ENCODE measurements around the gene NFASC. TPM values are rescaled to one million over a fixed set of nuclear protein-coding genes. Genes with fewer than 3 reads are reported as not detected.

NFASC gene
- total RNA-seq, 2 experiments from 2014 or later: 0.32 TPM; not detected in 1

DNA sequence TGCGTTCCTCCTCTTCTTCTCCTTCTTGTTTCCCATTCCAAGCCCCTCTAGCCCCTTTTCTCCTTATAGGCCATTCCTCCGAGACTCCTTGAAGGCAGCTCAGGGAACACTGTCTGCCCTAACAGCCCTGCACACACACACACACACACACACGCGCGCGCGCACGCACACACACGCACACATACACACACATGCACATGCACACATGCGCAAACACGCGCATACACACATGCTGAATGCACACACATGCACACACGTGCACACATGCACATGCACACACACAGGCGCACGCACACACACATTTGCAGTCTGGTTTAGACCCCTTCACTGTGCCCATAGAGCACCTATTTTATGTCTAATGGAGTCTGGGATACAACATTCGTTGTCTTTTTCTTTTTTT, 154.6 kb downstream of the NFASC start:
- ChIA-PET CTCF (interaction anchor here (1.9 kb wide), 1 partner anchor 37 kb away, joined by 8 read pairs; no protein-coding TSS in a partner anchor), POLR2A (no interaction called here)
- no peak for DNase-seq
- H3K4me1 Mint-ChIP-seq (ENCODE audit: low read depth): no peaks in the 10 kb centered on the region
- H3K27me3 Mint-ChIP-seq (ENCODE audit: low read depth): peaks cover 8% of the 10 kb centered on the region
- ATAC-seq: no peak
- no peak overlapping the region for H3K27ac Mint-ChIP-seq
- H3K4me3 Mint-ChIP-seq: no peak overlapping the region
- H3K9me3 Mint-ChIP-seq (ENCODE audit: insufficient read depth): no peaks in the 10 kb centered on the region
- no peaks in the 10 kb centered on the region for H3K36me3 Mint-ChIP-seq (ENCODE audit: low read depth)

DNA sequence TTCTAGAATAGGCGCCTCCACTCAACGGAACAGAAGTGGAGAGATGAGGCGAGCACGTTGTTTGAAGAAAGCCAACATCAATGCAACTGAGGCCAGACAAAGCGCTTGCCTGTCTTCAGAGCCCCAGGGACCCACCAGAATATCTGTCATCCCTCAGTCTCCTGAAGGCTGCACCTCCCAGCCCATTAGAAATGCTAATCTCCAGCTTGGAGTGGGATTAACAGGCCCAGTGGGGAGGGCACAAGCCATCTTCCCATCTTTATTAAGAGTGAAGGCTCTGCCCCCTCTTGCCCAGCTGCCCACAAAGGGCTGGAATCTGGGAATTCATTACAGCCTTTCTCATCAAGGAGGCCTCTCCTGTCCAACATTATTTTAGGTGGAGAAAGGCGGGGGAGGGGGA, 155.5 kb downstream of the NFASC start:
- no peaks in the 10 kb centered on the region for H3K36me3 Mint-ChIP-seq (ENCODE audit: low read depth)
- H3K4me1 Mint-ChIP-seq (ENCODE audit: low read depth): no peaks in the 10 kb centered on the region
- H3K27me3 Mint-ChIP-seq (ENCODE audit: low read depth): peaks cover 7% of the 10 kb centered on the region
- ChIA-PET CTCF (no interaction called here), POLR2A (no interaction called here)
- H3K27ac Mint-ChIP-seq: no peak overlapping the region
- H3K4me3 Mint-ChIP-seq: no peak overlapping the region
- H3K9me3 Mint-ChIP-seq (ENCODE audit: insufficient read depth): no peaks in the 10 kb centered on the region
- DNase-seq: no peak
- ATAC-seq: no peak

DNA sequence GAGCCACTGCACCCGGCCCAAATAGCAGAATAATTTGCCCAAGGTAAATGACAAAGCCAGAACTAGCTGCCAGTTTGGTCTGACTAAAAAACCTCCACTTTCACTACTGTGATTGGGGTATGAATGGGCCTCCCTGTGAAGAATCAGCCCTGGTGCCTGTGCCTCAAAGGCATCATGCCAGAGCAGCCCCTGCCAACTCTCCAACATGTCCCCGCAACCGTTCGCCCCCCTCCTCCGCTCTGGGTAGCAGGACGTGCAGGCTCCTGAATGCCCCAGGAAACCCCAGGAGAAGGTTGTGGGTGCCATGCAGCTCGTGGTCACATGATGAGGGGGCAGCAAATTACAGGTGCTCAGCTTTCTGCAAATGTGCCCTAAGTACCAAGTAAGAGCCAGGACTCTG, 157.7 kb downstream of the NFASC start:
- Mint-ChIP-seq H3K4me3 (no peak overlapping the region), H3K4me1 (ENCODE audit: low read depth) (no peaks in the 10 kb centered on the region), H3K36me3 (ENCODE audit: low read depth) (no peaks in the 10 kb centered on the region), H3K27me3 (ENCODE audit: low read depth) (peaks cover 4% of the 10 kb centered on the region), H3K9me3 (ENCODE audit: insufficient read depth) (no peaks in the 10 kb centered on the region), H3K27ac (no peak overlapping the region)
- ChIA-PET CTCF (interaction anchor here (1.3 to 3.3 kb wide), 2 partner anchors 33 to 39 kb away, joined by 4 to 13 read pairs; no protein-coding TSS in a partner anchor), POLR2A (no interaction called here)
- DNase-seq (no peak), ATAC-seq (no peak)

DNA sequence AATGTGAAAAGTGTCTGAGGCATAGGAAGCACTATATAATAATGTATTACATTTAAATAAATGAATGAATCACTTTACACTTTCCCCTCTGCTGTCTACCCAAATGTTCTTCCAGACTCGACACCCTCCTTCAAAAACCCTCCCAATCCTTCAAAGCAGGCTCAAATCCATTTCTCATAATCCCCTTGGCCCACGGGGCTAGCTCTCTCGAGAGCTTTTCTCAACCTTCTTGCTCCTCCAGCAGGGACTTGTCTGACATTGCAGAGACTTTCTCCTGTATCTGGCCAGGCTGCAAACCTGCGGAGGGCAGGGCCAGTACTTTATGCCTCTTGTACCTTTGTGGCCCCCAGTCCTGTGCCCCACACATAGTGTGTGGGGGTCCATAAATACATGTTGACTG, 158.3 kb downstream of the NFASC start:
- Mint-ChIP-seq H3K27me3 (ENCODE audit: low read depth) (peaks cover 4% of the 10 kb centered on the region), H3K9me3 (ENCODE audit: insufficient read depth) (no peaks in the 10 kb centered on the region), H3K27ac (no peak overlapping the region), H3K4me3 (no peak overlapping the region), H3K36me3 (ENCODE audit: low read depth) (no peaks in the 10 kb centered on the region), H3K4me1 (ENCODE audit: low read depth) (no peaks in the 10 kb centered on the region)
- no peak for DNase-seq
- ChIA-PET CTCF (interaction anchor here (1.3 to 3.3 kb wide), 2 partner anchors 33 to 40 kb away, joined by 4 to 13 read pairs; no protein-coding TSS in a partner anchor), POLR2A (no interaction called here)
- no peak for ATAC-seq

DNA sequence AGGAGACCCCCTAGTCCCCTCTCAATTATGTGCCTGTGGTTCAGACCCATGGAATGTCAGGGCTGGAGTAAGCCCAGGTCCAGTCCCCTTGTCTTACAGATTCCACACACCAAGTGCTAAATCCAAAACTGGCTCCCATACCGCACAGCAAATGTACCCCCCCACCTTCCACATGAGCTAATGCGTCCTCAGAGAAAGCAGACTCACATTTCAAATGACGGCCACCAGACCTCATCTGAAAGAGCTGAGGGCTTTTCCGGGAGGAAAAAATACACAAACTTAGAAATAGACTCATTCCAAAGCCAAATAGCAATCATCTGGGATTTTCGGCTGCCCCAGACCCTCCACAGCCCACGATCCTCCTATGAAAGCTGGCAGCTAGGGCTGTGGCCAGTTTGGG, 159.6 kb downstream of the NFASC start:
- no peaks in the 10 kb centered on the region for H3K9me3 Mint-ChIP-seq (ENCODE audit: insufficient read depth)
- no peak overlapping the region for H3K4me3 Mint-ChIP-seq
- ChIA-PET CTCF (interaction anchor here (3.2 kb wide), 1 partner anchor 32 kb away, joined by 15 read pairs; no protein-coding TSS in a partner anchor), POLR2A (no interaction called here)
- H3K4me1 Mint-ChIP-seq (ENCODE audit: low read depth): no peaks in the 10 kb centered on the region
- DNase-seq (no peak), ATAC-seq (no peak)
- H3K27me3 Mint-ChIP-seq (ENCODE audit: low read depth): peaks cover 4% of the 10 kb centered on the region
- no peaks in the 10 kb centered on the region for H3K36me3 Mint-ChIP-seq (ENCODE audit: low read depth)
- H3K27ac Mint-ChIP-seq: no peak overlapping the region

DNA sequence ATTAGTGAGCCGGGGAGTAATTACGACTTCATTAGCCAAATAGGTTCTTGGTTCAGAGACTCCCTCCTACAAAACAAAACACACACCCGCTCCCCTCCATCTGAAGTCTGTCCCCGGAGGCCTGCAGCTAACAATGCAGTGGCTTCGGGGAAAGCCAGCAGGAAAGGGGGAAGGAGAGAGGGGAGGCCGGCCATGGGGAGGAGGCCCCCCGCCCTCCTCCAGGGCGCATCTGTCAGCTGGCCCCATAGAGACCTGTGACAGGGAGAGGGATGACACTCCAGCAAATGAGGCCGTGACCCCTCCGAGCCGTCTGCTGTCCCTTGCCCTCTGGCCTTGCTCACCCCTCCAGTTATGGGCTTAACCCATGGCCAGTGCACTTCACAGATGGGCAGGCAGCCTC, 160.2 kb downstream of the NFASC start:
- DNase-seq: no peak
- POLR2A ChIA-PET: no interaction called here
- H3K9me3 Mint-ChIP-seq (ENCODE audit: insufficient read depth): no peaks in the 10 kb centered on the region
- H3K4me1 Mint-ChIP-seq (ENCODE audit: low read depth): no peaks in the 10 kb centered on the region
- CTCF ChIA-PET: interaction anchor here (1.2 to 3.2 kb wide), 2 partner anchors 31 to 42 kb away, joined by 3 to 15 read pairs; no protein-coding TSS in a partner anchor
- H3K4me3 Mint-ChIP-seq: no peak overlapping the region
- no peak overlapping the region for H3K27ac Mint-ChIP-seq
- ATAC-seq: no peak
- H3K27me3 Mint-ChIP-seq (ENCODE audit: low read depth): peaks cover 4% of the 10 kb centered on the region
- no peaks in the 10 kb centered on the region for H3K36me3 Mint-ChIP-seq (ENCODE audit: low read depth)

GRCh38 chr1:205032508-205032907, 161.8 kb downstream of the NFASC start:
- Mint-ChIP-seq H3K27ac (no peak overlapping the region), H3K9me3 (ENCODE audit: insufficient read depth) (no peaks in the 10 kb centered on the region), H3K36me3 (ENCODE audit: low read depth) (no peaks in the 10 kb centered on the region), H3K4me3 (no peak overlapping the region), H3K27me3 (ENCODE audit: low read depth) (peaks cover 5% of the 10 kb centered on the region), H3K4me1 (ENCODE audit: low read depth) (no peaks in the 10 kb centered on the region)
- DNase-seq (no peak), ATAC-seq (no peak)
- ChIA-PET CTCF (interaction anchor here (3.2 kb wide), 1 partner anchor 30 kb away, joined by 15 read pairs; no protein-coding TSS in a partner anchor), POLR2A (no interaction called here)

- ATAC-seq: no peak
- Mint-ChIP-seq H3K27me3 (ENCODE audit: low read depth) (peaks cover 25% of the 10 kb centered on the region), H3K9me3 (ENCODE audit: insufficient read depth) (no peaks in the 10 kb centered on the region), H3K4me1 (ENCODE audit: low read depth) (no peaks in the 10 kb centered on the region), H3K27ac (no peak overlapping the region), H3K4me3 (no peak overlapping the region), H3K36me3 (ENCODE audit: low read depth) (no peaks in the 10 kb centered on the region)
- ChIA-PET POLR2A (no interaction called here), CTCF (interaction anchor here (2.7 kb wide), 1 partner anchor 24 kb away, joined by 14 read pairs; no protein-coding TSS in a partner anchor)
- DNase-seq: no peak
These were observed 166.9 kb downstream of the NFASC start for GRCh38 chr1:205037539-205037938.

DNA sequence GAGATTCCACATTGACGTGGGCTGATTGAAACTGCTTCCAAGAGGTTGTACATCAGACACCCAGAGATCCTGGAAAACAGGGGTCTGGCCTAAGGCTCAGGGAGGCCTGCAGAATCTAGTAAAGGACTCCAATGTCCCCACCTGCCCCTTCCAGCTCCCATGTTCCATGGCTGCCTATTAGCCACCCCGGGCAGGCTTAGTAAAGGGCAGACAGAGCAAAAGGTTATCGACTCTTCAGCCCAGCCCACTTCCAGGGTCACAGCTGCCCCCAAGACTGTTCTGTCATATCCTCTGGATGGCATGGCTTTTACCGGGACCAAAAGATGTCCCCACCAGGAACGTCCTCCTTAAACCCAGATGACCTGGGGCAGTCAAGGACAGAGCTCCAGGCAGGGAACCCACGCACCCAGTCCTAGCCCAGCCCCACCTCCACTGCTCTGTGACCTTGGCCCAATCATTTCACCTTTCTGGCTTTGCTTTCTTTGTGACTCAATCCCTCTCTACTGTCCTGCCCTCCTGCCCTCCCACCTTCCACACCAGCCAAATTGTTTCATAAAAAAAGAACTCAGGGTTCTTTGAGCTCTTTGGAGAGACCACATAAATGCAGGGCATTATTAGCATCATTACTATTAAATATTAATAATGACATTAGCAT, 167.6 kb downstream of the NFASC start:
- Mint-ChIP-seq H3K9me3 (ENCODE audit: insufficient read depth) (no peaks in the 10 kb centered on the region), H3K27me3 (ENCODE audit: low read depth) (peaks cover 25% of the 10 kb centered on the region), H3K27ac (no peak overlapping the region), H3K36me3 (ENCODE audit: low read depth) (no peaks in the 10 kb centered on the region), H3K4me3 (no peak overlapping the region), H3K4me1 (ENCODE audit: low read depth) (no peaks in the 10 kb centered on the region)
- DNase-seq (no peak), ATAC-seq (no peak)
- ChIA-PET POLR2A (no interaction called here), CTCF (interaction anchor here (1.6 to 2.7 kb wide), 2 partner anchors 23 to 49 kb away, joined by 4 to 14 read pairs; no protein-coding TSS in a partner anchor)

GRCh38 chr1:205041001-205041715, 170.5 kb downstream of the NFASC start:
- no peak for ATAC-seq
- H3K27me3 Mint-ChIP-seq (ENCODE audit: low read depth): peaks cover 49% of the 10 kb centered on the region

GRCh38 chr1:205041998-205042910, 171.6 kb downstream of the NFASC start:
- ChIA-PET POLR2A (no interaction called here), CTCF (interaction anchor here (1.1 kb wide), 1 partner anchor 19 kb away, joined by 4 read pairs; no protein-coding TSS in a partner anchor)
- no peaks in the 10 kb centered on the region for H3K4me1 Mint-ChIP-seq (ENCODE audit: low read depth)
- H3K27ac Mint-ChIP-seq: no peak overlapping the region
- H3K36me3 Mint-ChIP-seq (ENCODE audit: low read depth): no peaks in the 10 kb centered on the region
- DNase-seq: no peak
- H3K27me3 Mint-ChIP-seq (ENCODE audit: low read depth): peaks cover 50% of the 10 kb centered on the region
- ATAC-seq: no peak
- no peaks in the 10 kb centered on the region for H3K9me3 Mint-ChIP-seq (ENCODE audit: insufficient read depth)
- H3K4me3 Mint-ChIP-seq: no peak overlapping the region

More at GRCh38 chr1:205041001-205041715, 170.5 kb downstream of the NFASC start:
- CTCF ChIA-PET: interaction anchor here (0.6 to 1.0 kb wide), 2 partner anchors 215 to 294 kb away, joined by 3 read pairs; no protein-coding TSS in a partner anchor
- Mint-ChIP-seq H3K36me3 (ENCODE audit: low read depth) (no peaks in the 10 kb centered on the region), H3K4me1 (ENCODE audit: low read depth) (no peaks in the 10 kb centered on the region), H3K9me3 (ENCODE audit: insufficient read depth) (no peaks in the 10 kb centered on the region), H3K27ac (no peak overlapping the region), H3K4me3 (no peak overlapping the region)
- POLR2A ChIA-PET: no interaction called here
- no peak for DNase-seq

All from activated CD8-positive, alpha-beta T cell treated with anti-CD3 and anti-CD28 coated beads, Interleukin-2, amount 10 ng/mL, durations not matched to agents 7 days and 5 days (primary cell).